Anterior cingulate cortex (tissue), 58 donors: ENCODE results near the gene ADRA2C.
A peak's percentile ranks its signal among the peaks of the same experiment; 100 is the strongest.

ENCODE experiments used
- DNase-seq, 58 donors: peaks; one replicate each; lab custom pipeline; 2025; lab: John Stamatoyannopoulos, UW

The ADRA2C gene

GRCh38 chr4:3766036-3766784 is at the start of gene ADRA2C:
TSS of gene ADRA2C (plus strand) at chr4:3766385. CDS start at chr4:3766607, 222 bp downstream.
- DNase-seq = peak in 14 of 58 donors; percentile 7 to 46 (median 22)

- DNase-seq = no peak
Measured at GRCh38 chr4:3716631-3717235, 49.5 kb upstream of the ADRA2C start.

- DNase-seq = no peak
Measured at GRCh38 chr4:3717241-3717640, 48.9 kb upstream of the ADRA2C start.

- no peak for DNase-seq
Measured at GRCh38 chr4:3718462-3718861, 47.7 kb upstream of the ADRA2C start.

DNA sequence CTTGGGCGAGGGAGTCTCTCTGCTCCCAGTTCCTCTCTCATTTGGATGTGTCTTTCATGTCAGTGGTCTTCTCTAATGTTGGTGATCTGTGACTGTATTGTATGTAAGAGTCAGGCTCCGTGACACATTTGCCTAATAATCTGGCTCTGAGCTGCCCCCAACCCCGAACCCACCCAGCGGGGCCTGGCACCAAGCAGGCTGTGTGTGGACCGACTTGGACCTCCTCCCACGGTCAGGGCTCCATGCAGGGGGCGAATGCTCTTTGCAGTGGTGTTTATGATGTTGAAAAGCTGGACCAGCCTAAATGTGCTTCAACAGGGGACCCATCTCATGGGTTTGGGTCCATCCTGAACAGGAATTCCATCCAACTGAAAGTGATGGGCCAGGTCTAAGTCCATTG is 47.0 kb upstream of the ADRA2C start:
- no peak for DNase-seq

DNA sequence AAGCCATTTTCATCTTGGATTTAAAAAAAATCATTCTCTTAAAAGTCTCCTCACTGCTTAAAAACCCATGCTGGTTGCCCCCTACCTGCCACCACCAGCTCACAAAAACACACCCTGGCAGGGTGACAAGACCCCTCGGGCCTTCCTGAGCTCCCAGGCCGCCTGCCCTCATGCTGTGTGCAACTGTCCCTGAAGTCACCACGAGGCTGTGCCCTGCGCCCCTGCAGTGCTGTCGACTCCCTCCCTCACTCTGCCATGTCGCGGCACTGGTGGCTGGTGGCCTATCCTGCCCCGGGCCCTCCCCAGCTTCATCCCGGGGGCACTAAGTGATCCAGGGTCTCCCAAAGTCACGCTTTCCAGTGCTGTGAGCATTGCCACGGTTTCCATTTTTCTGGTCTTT is 46.3 kb upstream of the ADRA2C start:
- DNase-seq = no peak

DNA sequence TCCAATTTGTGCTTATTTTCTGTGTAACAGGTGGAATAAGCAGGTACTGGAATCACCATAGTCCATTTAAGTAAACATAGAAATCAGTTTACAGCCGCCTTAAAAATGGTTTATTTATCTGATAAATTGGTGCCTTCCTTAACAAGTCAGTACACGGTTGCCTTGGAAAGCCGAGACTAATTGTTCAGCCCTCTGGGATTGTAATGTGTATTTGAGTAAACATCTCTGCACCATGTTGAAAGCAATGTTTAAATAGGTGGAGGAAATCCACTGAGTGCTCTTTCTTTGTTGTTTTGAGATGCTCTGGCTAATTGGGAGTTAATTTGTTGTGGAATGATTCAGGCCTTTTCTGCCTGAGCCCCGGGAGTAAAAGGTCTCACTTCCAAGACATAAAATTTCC is 45.7 kb upstream of the ADRA2C start:
- DNase-seq = no peak

- DNase-seq = no peak
Measured at GRCh38 chr4:3721186-3721585, 45.0 kb upstream of the ADRA2C start.

GRCh38 chr4:3721627-3722026 is 44.6 kb upstream of the ADRA2C start:
- DNase-seq = peak in 40 of 58 donors; percentile 2 to 77 (median 46)

DNA sequence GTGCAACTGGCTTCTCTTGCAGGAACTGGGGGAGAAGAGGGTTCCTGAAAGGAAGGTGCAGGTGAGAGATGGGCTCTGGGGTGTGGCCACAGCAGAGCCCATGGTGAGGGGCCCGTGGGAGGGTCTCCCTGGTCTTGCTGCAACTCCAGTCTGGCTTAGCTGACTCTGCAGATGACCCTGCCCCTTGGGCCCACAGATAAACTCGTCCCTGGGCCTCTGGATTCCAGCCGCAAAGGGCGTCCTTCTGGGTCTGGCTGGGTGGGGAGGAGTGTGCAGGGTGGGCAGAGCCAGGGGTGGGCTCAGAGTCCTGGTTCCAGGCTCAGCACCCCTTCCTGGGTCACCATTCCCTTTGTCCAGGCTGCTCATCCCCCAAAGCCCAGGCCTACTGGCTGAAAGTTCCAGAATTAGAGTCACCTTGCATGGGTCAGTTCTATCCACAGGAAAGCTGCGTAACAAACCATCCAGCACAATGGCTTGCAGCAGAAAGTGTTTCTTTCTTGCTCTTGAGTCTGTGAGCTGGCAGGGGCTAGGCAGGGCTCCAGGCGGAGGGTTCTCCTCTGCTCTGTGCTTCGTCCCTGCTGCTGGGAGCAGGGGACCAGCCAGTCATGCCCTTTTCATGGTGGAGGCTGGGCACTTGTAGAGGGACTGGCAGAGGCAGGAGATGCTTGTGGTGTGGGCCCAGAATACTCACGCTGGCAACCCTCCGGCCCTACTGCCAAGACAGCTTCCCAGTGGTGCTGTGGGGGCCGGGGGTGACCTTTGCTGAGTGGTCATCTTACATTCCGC is 43.5 kb upstream of the ADRA2C start:
- DNase-seq = peak in 1 of 58 donors; percentile 59

GRCh38 chr4:3723232-3723642 is 42.9 kb upstream of the ADRA2C start:
- peak in 2 of 58 donors; percentile 43 to 59 for DNase-seq

GRCh38 chr4:3724319-3725231 is 41.6 kb upstream of the ADRA2C start:
- no peak for DNase-seq

GRCh38 chr4:3725936-3726870 is 40.0 kb upstream of the ADRA2C start:
- no peak for DNase-seq

GRCh38 chr4:3727847-3728469 is 38.2 kb upstream of the ADRA2C start:
- DNase-seq = no peak

- DNase-seq = peak in 1 of 58 donors; percentile 10
Measured at GRCh38 chr4:3729188-3729881, 36.9 kb upstream of the ADRA2C start.

GRCh38 chr4:3729882-3730226 is 36.3 kb upstream of the ADRA2C start:
- DNase-seq = no peak

GRCh38 chr4:3730422-3731190 is 35.6 kb upstream of the ADRA2C start:
- DNase-seq = no peak
